Fibroblast of skin of right biceps (primary cell): ENCODE results near the gene R3HDM4.
A peak's percentile ranks its signal among the peaks of the same experiment; 100 is the strongest.
"Not testable (repeated sequence)": the region's sequence is repeated elsewhere in the genome, so short reads cannot be mapped to it uniquely, and the experiment has no call there.

Experiments used
- DNase-seq: peaks from one replicate; pipeline ENCODE4 v3.0.0-alpha.2; 2013

Gene R3HDM4

DNA sequence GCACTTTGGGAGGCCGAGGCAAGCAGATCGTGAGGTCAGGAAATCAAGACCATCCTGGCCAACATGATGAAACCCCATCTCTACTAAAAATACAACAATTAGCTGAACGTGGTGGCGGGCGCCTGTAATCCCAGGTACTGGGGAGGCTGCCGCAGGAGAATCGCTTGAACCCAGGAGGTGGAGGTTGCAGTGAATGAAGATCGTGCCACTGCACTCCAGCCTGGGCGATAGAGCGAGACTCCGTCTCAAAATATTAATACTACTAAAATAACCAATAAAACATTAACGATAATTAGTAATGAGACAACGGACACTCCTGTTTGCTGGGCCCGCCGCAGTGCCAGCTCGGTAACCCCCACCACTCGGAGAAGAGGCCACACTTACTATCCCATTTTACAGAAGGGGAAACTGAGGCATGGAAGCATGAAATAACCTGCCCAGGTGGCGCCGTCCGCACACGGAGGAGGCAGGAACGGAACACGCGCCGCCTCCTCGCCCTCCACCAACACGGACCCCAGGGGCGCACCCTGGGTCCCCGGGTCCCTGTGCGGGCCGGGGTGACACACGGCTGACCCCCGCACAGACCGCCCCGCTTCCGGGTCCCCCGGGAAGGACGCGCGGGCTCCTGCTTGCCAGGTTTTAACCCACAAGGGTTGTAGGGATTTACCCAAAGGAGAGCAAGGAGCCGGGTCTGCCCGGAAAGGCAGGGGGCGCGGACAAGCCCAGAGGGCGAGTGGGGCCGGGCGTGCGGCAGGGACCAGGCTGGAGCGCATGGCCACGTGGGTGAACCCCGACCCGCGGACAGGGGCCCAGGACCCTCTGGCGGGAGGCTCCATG lies 1.6 kb downstream of the R3HDM4 start:
- no peak for DNase-seq

DNA sequence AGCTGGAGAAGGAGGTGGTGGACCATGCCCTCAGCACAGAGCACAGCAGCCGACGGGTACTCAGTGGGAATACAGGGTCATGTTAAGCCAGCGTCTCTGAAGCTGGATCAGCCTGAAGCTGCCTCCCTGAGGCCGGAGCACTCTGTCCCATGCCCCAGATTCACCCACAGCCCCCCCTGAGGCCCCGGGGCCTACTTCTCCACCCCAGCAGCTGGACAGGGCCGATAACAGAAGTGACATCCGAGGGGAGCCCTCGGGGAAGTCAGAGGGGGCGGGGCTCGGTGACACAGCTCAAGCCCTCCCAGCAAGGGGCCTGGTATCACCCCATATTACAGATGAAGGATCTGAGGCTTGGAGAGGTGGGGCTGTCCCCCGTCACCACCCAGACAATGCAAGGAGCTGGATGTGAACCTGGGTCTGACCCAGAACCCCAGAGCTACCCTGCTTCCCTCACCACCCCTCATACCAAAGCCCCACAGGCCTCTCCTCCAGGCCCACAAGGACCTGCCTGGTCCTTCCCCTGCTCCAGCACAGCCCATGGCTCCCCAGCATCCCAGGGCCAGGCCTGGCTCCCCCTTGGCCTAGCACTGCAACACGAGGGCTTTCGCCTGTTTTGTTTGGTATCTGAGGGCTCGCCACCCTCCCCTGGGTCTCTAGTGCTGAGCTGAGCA lies 5.7 kb downstream of the R3HDM4 start:
- DNase-seq: no peak

GRCh38 chr19:906480-906879 lies 6.5 kb downstream of the R3HDM4 start:
- no peak for DNase-seq

GRCh38 chr19:904545-904944 lies 8.5 kb downstream of the R3HDM4 start:
- no peak for DNase-seq

- no peak for DNase-seq
Observed at GRCh38 chr19:903266-903797, 9.7 kb downstream of the R3HDM4 start.

- no peak for DNase-seq
Observed at GRCh38 chr19:902446-903226, 10.4 kb downstream of the R3HDM4 start.

GRCh38 chr19:902093-902370 lies 11.0 kb downstream of the R3HDM4 start:
- no peak for DNase-seq

DNA sequence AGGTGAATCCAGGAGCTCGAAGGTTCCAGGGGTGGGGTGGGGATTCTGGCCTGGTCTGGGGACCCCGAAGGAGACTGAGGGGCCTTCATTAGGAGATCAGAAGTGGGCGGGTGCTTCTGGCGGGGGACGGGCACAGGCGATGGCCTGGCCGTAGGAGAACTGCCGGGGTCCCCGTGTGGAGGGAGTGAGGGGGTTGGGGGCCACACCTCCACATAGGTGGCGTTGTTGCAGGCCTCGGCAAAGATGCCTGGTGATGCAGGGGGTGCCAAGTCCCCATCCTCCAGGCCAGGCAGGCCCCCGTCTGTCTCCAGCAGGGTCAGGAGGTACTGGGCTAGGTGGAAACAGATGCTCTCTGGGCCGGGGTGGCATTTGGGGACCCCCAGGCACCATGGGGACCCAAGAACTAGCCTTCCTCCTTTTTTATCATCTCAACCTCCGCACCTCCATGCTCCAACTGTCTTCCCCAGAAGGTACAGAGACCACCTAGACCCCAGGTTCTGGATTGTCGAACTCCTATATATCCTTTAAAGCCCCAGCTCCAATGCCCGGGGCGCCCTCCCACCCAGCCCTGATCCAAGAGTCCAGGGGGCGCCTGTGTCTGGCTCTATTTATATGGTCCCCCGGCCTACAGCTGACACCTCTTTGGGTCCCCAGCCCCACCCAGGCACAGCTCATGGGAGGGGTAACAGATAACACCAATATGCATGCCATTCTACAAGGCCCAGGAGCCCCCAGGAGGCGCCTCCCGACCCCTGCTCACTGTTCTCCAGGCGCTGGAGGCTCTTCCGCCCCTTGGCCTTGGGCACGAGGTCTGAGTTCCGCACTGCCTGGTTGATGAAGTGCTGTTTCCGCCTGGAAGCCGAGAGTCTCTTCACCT lies 11.6 kb downstream of the R3HDM4 start:
- no peak for DNase-seq

GRCh38 chr19:900302-901111 lies 12.5 kb downstream of the R3HDM4 start:
- no peak for DNase-seq

- DNase-seq: no peak
Observed at GRCh38 chr19:900043-900301, 13.0 kb downstream of the R3HDM4 start.

DNA sequence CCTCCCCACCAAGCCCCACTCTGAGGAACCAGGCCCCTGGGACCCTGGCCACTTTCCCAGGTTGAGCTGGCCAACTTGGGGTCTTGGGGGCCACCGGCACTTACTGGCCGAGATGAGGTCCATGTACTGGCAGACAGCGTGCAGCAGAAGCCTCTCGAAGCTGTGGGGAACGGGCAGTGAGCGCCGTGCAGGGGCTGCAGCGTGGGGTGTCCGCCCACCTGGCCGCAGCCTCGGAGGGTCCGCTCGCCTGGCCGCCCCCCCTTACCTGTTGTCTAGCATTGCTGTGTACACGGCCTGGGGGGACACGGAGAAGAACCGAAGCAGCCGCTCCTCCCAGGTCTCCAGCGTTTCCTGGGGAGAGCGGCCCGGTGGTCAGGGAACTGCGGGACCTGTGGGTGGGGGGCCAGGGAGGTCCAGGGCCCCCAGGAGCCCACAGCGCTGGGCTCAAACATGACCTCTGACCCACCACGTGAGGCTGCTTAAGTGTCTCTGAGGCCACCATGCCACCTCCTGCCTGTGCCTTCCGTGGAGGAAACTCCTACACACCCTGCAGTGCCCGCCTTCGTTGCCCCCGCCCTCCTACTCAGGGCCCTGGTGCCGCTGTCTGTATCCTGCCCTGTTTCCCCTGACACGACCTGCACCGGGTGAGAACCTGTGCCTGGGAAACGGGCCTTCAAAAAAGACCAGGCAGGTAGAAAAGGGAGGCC lies 13.5 kb downstream of the R3HDM4 start:
- DNase-seq: no peak

- no peak for DNase-seq
Observed at GRCh38 chr19:898663-899062, 14.4 kb downstream of the R3HDM4 start.

DNA sequence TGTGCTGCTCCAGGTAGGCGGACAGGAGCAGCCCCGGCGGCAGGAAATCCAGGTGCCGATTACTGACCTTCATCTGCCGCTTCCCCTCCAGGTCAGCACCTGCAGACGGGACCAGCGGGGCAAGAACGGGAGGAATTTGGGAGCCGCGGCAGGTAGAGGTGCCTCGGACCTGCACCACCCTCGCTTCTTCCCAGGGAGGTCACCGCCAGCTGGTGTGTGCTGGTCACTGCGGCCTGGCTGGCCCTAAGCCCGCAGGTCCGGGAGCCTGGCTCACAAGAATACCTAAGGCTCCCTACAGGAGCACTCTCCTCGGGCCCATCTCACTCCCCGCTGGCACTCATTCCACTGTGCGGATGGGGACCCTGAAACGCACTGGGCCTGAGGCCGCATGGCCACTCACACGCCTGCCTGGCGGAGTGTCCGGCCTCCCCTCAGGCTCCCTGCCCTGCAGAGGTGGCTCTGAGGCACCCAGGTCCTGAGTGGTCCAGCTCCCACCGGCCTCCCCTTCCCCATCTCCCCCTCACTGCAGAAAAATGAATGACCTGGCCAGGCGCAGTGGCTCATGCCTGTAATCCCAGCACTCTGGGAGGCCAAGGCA lies 15.5 kb downstream of the R3HDM4 start:
- DNase-seq: no peak

DNA sequence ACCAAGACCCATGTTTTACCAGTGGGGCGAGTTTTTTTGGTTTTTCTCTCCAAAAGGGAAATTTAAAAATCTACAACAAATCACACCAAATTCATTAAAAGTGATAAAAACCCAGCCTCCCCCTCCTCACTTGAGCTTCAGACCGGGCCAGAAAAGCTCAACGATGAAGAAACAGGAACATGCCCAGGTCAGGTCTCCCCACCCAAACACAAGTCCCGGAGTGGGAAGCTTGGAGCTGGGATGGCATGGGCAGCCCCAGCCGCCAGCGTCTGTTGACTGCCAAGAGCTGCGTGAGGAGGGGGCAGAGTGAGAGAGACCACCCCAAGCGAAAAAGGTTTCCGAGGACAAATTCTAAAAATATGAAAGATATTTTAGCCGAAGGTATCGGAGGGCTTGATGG lies 16.0 kb downstream of the R3HDM4 start:
- no peak for DNase-seq

DNA sequence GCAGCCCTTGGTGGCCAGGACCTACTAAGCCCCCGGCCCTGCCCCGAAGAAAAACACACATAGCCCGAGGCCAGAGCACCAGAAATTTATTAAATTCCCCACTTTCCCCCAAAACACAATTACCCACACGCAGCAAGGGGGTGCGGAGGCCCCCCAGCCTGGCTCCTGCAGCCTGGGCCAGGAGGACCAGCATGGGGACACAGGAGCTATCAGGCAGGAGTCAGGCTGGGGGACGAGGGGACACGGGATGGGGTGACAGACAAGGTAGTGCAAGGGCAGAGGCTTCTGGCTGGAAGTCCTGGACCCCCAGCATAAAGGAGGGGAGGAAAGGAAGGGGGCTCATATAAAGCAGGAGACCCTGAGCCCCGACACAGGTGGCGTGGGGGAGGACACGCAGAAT lies 16.6 kb downstream of the R3HDM4 start:
- no peak for DNase-seq

- peak; percentile 92 for DNase-seq
Observed at GRCh38 chr19:892894-893689, 19.9 kb downstream of the R3HDM4 start, which contains the start of the genes MED16 and RNU6-9. MED16 (minus strand) TSS chr19:893187; CDS start chr19:891131, 2,056 bp downstream. RNU6-9 (plus strand) TSS chr19:893484.

GRCh38 chr19:892243-892893 lies 20.7 kb downstream of the R3HDM4 start:
- no peak for DNase-seq

- not testable (repeated sequence) for DNase-seq
Observed at GRCh38 chr19:891421-892200, 21.4 kb downstream of the R3HDM4 start.

DNA sequence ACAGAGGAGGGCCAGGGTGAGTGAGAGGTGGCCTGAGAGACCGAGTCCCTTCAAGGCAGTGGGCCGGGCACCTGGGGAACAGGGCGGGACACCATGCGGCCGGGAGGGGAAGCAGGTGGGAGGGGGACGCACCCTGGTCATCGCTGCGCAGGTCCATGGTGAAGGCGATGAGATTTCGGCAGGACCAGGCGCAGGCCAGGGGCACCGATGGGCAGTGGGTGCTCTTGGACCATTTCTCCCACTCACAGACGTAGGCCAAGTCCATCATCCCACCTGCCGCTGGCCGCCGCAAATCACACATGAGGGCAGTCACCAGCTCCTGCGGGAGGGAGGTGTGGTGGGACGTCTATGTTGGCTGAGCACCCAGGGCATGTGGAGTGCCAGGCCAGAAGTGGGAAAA lies 22.2 kb downstream of the R3HDM4 start:
- DNase-seq: no peak
